SKM-1 (cell line): ENCODE data around the gene FBXO17.

Source experiments
- DNase-seq: peaks from one replicate; lab custom pipeline; 2025; ENCODE audit not compliant: unreplicated experiment; lab: John Stamatoyannopoulos, UW

Gene FBXO17

DNA sequence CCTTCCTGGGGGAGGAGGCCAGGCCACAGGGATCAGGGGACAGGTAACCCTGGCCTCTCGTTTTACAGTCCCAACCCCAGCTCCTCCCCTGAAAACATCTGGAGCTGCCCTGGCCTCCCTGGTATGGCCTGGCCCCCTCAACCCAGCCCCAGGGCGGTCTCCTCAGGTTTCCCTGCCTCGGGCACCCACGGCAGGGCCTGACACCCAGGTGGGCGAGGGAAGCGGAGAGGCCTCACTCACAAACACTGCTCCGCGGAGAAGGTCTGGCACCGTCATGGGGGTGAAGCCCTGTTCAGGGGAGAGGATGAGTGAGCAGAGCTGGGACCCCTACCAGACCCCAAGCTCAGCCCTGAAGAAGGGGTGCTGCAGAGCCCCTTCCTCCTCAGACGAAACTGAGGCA is 57.0 kb downstream of the FBXO17 start:
- no peak for DNase-seq

DNA sequence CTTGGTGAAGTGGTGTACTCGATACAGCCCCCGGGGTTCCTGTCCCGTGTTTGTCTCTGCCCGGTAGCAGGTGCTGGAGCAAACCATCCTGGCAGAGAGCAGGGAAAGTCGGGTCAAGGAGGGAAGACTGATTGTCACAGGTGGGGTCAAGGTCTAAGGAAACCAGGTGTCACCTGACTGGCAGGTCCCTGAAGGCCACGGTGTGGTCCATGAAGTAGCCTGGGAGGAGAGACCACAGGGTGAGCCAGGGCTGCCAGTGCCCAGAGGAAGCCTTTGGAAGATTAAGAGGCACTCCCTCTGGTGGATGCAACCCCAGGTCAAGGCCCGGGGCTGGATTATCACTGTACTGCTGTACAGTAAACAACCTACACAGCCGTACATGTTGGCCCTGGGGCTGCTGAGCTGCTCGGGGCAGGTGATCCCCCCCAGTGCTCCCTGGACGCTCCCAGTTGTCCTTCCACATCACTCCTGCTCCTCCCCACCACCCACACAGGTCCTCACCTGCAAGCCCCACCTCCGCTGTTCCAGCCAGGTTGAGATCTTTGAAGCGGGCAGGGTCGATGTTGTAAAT is 57.5 kb downstream of the FBXO17 start:
- no peak for DNase-seq

- no peak for DNase-seq
Observed at GRCh38 chr19:38917516-38917915, 58.0 kb downstream of the FBXO17 start.

DNA sequence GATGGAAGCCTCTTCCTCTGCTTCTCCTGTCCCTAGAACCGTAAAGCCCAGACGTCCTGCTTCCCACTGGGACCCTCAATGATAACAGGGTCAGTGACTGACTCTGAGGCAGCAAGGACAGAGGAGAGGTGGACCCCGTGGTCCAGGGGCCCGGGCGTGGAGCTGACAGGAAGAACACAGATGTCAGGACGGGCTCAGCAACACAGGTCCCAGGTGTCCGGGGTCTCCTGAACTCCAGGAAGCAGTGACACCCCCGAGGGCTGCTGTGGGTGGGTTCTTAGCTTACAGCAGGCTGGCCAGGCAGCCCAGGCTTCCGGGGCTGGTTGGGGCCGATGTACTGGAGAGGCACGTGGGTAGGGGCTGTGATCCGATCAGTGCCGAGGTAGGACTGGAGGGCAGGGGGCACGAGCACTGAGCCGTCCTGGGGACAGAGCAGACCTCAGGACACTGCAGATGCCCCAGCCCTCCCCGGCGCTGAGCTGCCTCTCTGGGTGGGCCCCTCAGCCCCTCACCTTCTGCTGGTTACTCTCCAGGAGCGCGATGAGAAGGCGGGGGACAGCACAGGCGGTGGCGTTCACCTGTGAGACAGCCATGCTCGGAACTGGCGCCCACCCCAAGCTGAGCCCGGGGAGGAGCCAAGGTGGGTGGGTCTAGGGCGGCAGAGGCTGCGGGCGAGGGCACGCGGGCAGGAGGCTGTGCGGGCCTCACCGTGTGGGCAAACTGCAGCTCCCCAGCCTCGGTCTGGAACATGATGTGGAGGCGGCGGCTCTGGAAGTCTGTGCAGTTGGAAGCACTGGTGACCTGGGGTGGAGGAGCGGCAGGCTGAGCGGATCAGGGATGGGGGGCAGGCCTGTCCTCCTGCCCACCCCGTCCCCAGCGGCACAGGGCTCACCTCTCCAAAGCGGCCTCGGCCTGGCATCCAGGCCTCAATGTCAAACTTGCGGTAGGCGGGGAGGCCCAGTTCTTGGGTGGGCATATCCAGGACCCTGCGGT is 59.9 kb downstream of the FBXO17 start:
- DNase-seq = no peak

GRCh38 chr19:38913958-38914357 is 61.6 kb downstream of the FBXO17 start:
- DNase-seq = no peak

GRCh38 chr19:38912600-38913514 is 62.7 kb downstream of the FBXO17 start:
- DNase-seq = no peak

- no peak for DNase-seq
Observed at GRCh38 chr19:38911388-38912001, 64.0 kb downstream of the FBXO17 start.

DNA sequence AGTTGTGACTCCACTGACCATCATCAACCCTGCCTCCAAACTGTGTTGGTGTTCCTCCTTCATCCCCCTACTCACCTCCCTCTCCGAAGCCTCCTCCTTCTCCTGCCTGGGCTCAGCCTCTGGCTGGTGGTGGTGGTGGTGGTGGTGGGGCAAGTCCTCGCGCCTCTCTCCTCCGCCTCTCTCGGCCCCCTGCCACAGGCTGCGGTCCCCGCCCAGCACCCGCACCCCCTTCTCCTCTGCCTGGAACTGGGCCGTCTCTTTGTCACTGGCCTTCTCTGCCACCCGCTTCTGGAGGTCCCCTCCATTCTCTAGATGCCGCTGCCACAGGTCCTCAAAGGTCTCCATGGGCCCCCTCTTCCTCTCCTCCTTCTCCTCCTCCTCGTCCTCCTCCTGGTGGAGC is 65.1 kb downstream of the FBXO17 start:
- DNase-seq = no peak

DNA sequence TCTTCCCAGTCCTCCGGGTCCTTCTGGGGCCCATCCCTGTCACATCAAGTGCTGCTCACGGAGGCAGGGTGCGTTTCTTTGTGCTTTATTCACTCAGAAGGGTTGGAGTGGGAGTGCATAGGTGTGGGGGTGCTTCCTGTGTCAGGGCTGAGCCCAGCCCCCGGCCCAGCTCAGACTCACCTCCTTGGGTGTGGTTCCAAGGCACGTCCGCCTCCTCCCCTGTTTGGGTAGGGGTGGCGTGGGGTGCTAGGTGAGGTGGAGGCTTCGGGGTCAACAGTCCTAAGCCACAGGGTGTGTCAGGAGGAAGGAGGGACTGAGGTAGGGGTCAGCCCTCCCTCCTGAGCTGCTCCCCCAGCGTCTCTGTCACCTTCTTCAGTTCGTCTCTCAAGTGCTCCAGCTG is 66.6 kb downstream of the FBXO17 start:
- DNase-seq = no peak

- no peak for DNase-seq
Observed at GRCh38 chr19:38907670-38908069, 67.9 kb downstream of the FBXO17 start.

- DNase-seq = no peak
Observed at GRCh38 chr19:38907227-38907626, 68.3 kb downstream of the FBXO17 start.

DNA sequence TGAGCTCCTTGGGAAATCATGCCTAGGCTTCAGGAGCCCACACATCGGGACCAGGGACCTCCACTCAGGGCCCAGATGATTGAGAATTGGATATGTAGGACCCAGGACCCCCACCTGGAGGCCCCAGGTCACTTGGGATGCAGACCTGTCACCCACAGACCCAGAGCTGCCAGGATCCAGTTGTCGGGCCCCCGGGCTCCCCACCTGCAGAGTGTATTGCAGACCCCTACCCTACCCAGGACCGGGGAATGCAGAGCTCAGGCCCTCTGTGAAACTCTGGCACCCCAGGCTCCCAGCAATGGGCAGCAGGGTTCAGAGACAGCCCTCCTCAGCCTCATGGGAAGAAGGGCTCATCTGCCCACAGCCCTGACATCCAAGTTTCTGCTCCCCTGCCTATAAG is 69.9 kb downstream of the FBXO17 start:
- DNase-seq = no peak

DNA sequence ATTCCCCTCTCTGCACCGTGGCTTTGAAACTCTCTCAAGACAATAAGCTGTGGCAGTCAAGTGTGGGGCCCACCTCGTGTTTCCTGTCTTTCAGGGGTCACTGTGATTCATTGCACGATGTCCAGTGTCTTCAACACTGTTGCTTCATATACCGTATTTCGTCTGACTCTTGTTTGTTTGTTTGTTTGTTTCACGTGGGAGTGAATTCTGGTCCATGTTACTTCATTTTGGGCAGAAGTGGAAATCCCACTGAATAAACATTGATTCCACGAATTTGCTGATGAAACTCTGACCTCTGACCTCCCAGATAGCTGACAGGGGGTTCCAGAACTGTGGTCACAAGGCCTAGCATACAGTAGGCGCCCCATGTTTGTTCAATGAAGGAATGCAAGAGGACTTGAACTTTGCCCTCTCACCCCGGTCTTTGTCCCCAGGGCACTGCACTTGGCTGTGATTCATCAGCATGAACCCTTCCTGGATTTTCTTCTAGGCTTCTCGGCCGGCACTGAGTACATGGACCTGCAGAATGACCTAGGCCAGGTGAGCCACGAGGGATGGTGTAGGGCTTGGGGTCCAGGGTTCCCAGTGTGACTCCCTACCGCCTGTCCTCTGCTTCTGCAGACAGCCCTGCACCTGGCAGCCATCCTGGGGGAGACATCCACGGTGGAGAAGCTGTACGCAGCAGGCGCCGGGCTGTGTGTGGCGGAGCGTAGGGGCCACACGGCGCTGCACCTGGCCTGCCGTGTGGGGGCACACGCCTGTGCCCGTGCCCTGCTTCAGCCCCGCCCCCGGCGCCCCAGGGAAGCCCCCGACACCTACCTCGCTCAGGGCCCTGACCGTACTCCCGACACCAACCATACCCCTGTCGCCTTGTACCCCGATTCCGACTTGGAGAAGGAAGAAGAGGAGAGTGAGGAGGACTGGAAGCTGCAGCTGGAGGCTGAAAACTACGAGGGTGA is 70.7 kb downstream of the FBXO17 start:
- DNase-seq = no peak

DNA sequence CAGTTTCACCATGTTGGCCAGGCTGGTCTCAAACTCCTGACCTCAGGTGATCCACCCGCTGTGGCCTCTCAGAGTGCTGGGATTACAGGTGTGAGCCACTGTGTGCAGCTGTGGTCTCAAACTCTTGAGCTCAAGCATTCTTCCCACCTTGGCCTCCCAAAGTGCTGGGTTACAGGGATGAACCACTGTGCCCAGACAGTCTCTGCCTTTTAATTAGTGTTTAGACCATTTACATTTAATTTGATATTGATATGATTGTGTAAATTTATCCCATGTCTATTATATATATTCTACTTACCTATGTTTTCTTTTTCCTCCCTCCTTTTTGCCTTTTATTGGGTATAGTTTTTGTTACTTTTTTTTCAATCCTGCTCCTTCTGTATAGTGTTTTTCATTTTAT is 73.9 kb downstream of the FBXO17 start:
- DNase-seq = no peak

DNA sequence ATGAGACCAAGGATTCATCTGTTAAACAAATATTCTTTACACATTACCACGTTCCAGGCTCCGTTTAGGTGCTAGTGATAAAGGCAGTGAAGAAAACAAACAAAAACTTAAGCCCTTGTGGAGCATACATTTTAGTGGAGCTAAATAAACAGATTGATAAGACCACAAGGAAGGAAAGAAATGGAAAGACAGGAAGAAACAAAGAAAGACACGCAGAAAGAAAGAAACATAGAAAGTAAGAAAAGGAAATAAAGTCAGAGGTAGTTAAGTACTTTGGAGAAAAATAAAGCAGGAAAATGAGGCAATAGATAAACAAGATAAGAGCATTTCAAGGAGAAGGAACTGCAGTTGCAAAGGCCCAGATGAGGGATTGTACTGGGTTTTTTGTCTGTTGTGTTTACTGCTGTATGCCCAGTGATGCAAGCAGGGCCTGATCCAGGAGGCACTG is 74.8 kb downstream of the FBXO17 start:
- DNase-seq = no peak

- no peak for DNase-seq
Observed at GRCh38 chr19:38900202-38900629, 75.3 kb downstream of the FBXO17 start.

DNA sequence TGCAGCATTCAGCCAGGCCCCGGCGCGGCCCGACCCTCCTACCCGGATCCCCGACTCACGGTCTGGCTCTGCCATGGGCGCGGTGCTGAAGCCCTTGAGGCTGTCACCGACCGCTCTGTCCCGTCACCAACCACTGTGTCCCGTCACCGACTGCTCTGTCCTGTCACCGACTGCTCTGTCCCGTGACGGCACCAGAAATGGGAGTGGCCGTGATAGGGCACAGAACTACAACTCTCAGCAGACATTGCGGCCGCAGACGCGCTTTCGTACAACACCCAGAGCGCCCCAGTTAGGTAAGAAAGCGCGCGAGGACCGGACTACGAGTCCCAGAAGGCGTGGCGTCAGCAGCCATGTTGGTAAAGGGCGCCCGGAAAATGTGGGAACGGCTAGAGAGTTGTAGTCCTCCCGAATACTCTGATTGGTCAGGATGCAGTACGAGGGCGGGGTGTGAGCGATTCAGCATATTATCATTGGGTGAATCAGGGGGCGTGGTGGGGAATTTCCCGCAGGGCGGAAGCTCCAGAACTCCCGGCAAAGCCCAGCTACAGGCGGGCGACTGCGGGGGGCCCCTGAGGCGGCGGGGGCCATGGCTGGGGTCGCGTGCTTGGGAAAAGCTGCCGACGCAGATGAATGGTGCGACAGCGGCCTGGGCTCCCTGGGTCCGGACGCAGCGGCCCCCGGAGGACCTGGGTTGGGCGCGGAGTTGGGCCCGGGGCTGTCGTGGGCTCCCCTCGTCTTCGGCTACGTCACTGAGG is 75.9 kb downstream of the FBXO17 start, which contains the start of the genes NFKBIB and SIRT2:
NFKBIB (plus strand) TSS at position 523 of the 755 bp plus-strand sequence; CDS start at position 587, 64 bp downstream.
SIRT2 (minus strand) TSS at position 172 of the 755 bp plus-strand sequence; CDS start at position 75, 97 bp downstream.
- DNase-seq = peak; percentile 98

- DNase-seq = no peak
Observed at GRCh38 chr19:38898788-38899446, 76.6 kb downstream of the FBXO17 start.
